HepG2 (cell line): ENCODE results near the gene NLRP11. TPM values are rescaled to one million over a fixed set of nuclear protein-coding genes. Genes with fewer than 3 reads are reported as not detected.

Experiments
- ATAC-seq: fragments of 200-7000 bp; cut with Tn5 transposase; 3 replicates; pipeline ENCODE4 v1.9.1; 2020; ENCODE audit warnings: mild to moderate bottlenecking, moderate library complexity
- BruUV-seq: library from RNA; stranded (reverse); fragments of 400-500 nt; replicated peaks from 2 replicates; lab custom pipeline; 2021; lab: Mats Ljungman, UMichigan
- CTCF ChIA-PET: fragments of 300-600 bp; formaldehyde crosslinking; extraction: SDS; loops from one replicate; lab custom pipeline; 2021; ENCODE audit warnings: low total read pairs, inconsistent platforms, low intra/inter-chr PET ratio; lab: Yijun Ruan, JAX
- POLR2A ChIA-PET: fragments of 350-600 bp; sonication (Branson Sonifier 250); formaldehyde crosslinking; loops from one replicate; lab custom pipeline; 2020; ENCODE audit warnings: antibody characterized with exemption, inconsistent platforms; lab: Yijun Ruan, JAX
- DNase-seq: peaks from one replicate; pipeline ENCODE4 v3.0.0-alpha.2; 2015; ENCODE audit warnings: low spot score
- FAIRE-seq: peaks from 3 replicates; lab custom pipeline; 2011; peaks lifted over from hg19 to GRCh38; lab: Jason Lieb, UNC
- H2AFZ ChIP-seq: one replicate; pipeline ENCODE4 v1.6.1; 2011; ENCODE audit warnings: low read length, inconsistent platforms
- H3K27ac ChIP-seq: fragments of 300-600 bp; 3 replicates; pipeline ENCODE4 v1.8.0; 2011; ENCODE audit warnings: mixed run types, mild to moderate bottlenecking, mixed read lengths, low read length, inconsistent platforms; ENCODE audit not compliant: insufficient read depth; ENCODE audit errors: extremely low read length
- H3K27me3 ChIP-seq, 2 experiments: fragments of 200-600 bp in 1 of 2; 2 replicates in 1 of 2; 3 replicates in 1 of 2; pipeline versions ENCODE4 v1.6.0 to v1.8.0; 2011; ENCODE audit warnings: low read length in 2 of 2, mild to moderate bottlenecking in 2 of 2, moderate library complexity in 2 of 2, inconsistent platforms in 1 of 2; ENCODE audit not compliant: insufficient read depth in 2 of 2, control insufficient read depth in 1 of 2
- H3K36me3 ChIP-seq, 2 experiments: fragments of 200-600 bp in 1 of 2; replicated peaks in 1 of 2; 2 replicates in 1 of 2; 3 replicates in 1 of 2; pipeline versions ENCODE4 v1.5.1 to v1.8.0; 2011; ENCODE audit warnings: low read length in 2 of 2, inconsistent platforms in 1 of 2; ENCODE audit not compliant: insufficient read depth in 2 of 2, control insufficient read depth in 1 of 2
- H3K4me1 ChIP-seq: 2 replicates; pipeline ENCODE4 v1.5.1; 2012; ENCODE audit warnings: low read length, inconsistent platforms; ENCODE audit not compliant: insufficient read depth
- H3K4me2 ChIP-seq: 2 replicates; pipeline ENCODE4 v1.6.0; 2011; ENCODE audit warnings: low read depth, low read length, inconsistent platforms
- H3K4me3 ChIP-seq, 3 experiments: fragments of 200-600 bp in 1 of 3; sonication (generic), shearing (Covaris generic) in 1 of 3; replicated peaks in 1 of 3; 2 replicates each; pipeline ENCODE4 v1.5.1; 2011 to 2016; ENCODE audit warnings: low read length in 3 of 3, inconsistent platforms in 2 of 3, low read depth in 2 of 3, mild to moderate bottlenecking in 2 of 3, control low read depth in 1 of 3, mixed read lengths in 1 of 3; ENCODE audit not compliant: insufficient read depth in 1 of 3
- H3K79me2 ChIP-seq: one replicate; pipeline ENCODE4 v1.6.1; 2011; ENCODE audit warnings: low read length, inconsistent platforms; ENCODE audit not compliant: insufficient read depth
- H3K9ac ChIP-seq: 2 replicates; pipeline ENCODE4 v1.6.0; 2011; ENCODE audit warnings: mild to moderate bottlenecking, low read depth, low read length, inconsistent platforms; ENCODE audit not compliant: insufficient read depth
- H3K9me3 ChIP-seq: 2 replicates; pipeline ENCODE4 v1.5.1; 2012; ENCODE audit warnings: mild to moderate bottlenecking, low read length
- H4K20me1 ChIP-seq: 2 replicates; pipeline ENCODE4 v1.6.0; 2011; ENCODE audit warnings: inconsistent platforms, mild to moderate bottlenecking, low read length, moderate library complexity; ENCODE audit not compliant: insufficient read depth
- ADNP ChIP-seq: sonication (generic); formaldehyde crosslinking; IDR thresholded peaks from 2 replicates; pipeline ENCODE4 v1.4.0; 2020; ENCODE audit warnings: missing genetic modification reagents
- MED1 ChIP-seq: sonication (generic); formaldehyde crosslinking; IDR thresholded peaks from 2 replicates; pipeline ENCODE4 v1.4.0; 2020; ENCODE audit warnings: missing genetic modification reagents
- MED8 ChIP-seq: sonication (generic); formaldehyde crosslinking; IDR thresholded peaks from 2 replicates; pipeline ENCODE4 v1.8.1; 2023; ENCODE audit warnings: mild to moderate bottlenecking, missing genetic modification reagents; ENCODE audit not compliant: insufficient replicate concordance
- MTF2 ChIP-seq: sonication (generic); formaldehyde crosslinking; IDR thresholded peaks from 2 replicates; pipeline ENCODE4 v1.5.0; 2020; ENCODE audit warnings: missing genetic modification reagents, borderline replicate concordance
- SETDB1 ChIP-seq: sonication (generic); formaldehyde crosslinking; IDR thresholded peaks from 2 replicates; pipeline ENCODE4 v1.5.1; 2020; ENCODE audit warnings: missing genetic modification reagents, mild to moderate bottlenecking, borderline replicate concordance
- SMARCC2 ChIP-seq: fragments of 450-650 bp; IDR thresholded peaks from 2 replicates; pipeline ENCODE4 v1.6.1; 2017; ENCODE audit warnings: antibody characterized with exemption, mild to moderate bottlenecking
- SNAI1 ChIP-seq: sonication (generic); formaldehyde crosslinking; IDR thresholded peaks from 2 replicates; pipeline ENCODE4 v1.5.0; 2020; ENCODE audit warnings: mild to moderate bottlenecking, missing genetic modification reagents, borderline replicate concordance
- ZNF10 ChIP-seq: sonication (generic); formaldehyde crosslinking; IDR thresholded peaks from 2 replicates; pipeline ENCODE4 v1.4.0; 2020; ENCODE audit warnings: mild to moderate bottlenecking, low read depth, missing genetic modification reagents, borderline replicate concordance
- ZNF431 ChIP-seq: sonication (generic); formaldehyde crosslinking; IDR thresholded peaks from 2 replicates; pipeline ENCODE4 v1.9.0; 2022; ENCODE audit warnings: missing genetic modification reagents, low read depth, mild to moderate bottlenecking, borderline replicate concordance
- WGBS: methylation state at CpG from one replicate; pipeline ENCODE4 v1.1.6; 2017; ENCODE audit warnings: low lambda C conversion rate; 5-methylcytosine and 5-hydroxymethylcytosine counted together
- in situ Hi-C: cut with HindIII; loops from 2 replicates; pipeline ENCODE4 v1.10.0; 2017; ENCODE audit warnings: low pct_unique_long_range_greater_than_20kb; ENCODE audit not compliant: extremely low pct_ligation_motif_present
- intact Hi-C: fragments of 100-400 bp; cut with micrococcal nuclease; formaldehyde crosslinking; loops from one replicate; pipeline ENCODE4 v1.10.0; 2022; ENCODE audit not compliant: unreplicated experiment
- polyA plus RNA-seq, 8 experiments: library from polyadenylated mRNA; depleted of rRNA in 3 of 8; stranded (reverse) in 7 of 8; unstranded in 1 of 8; fragments of >200 nt; fragmentation: Illumina TruSeq in 4 of 8; extraction: Trizol in 4 of 8; gene quantifications; 2 replicates each; pipeline versions ENCODE4 v1.2.1 to v1.2.3, GENCODE V29; 2011 to 2016; ENCODE audit warnings: low read depth in 4 of 8, missing spikeins in 1 of 8, mixed read lengths in 1 of 8; ENCODE audit not compliant: insufficient read depth in 1 of 8
- total RNA-seq, 5 experiments: library from RNA; depleted of rRNA; stranded (reverse); fragments of >200 nt; fragmentation: Illumina TruSeq; extraction: Trizol; gene quantifications; 2 replicates each; pipeline ENCODE4 v1.2.3, GENCODE V29; 2016; ENCODE audit warnings: low read depth in 1 of 5
- TF ChIP-seq, protein P1 (sequence below): sonication (generic); formaldehyde crosslinking; IDR thresholded peaks from 2 replicates; pipeline ENCODE4 v1.8.1; 2023; ENCODE audit warnings: mild to moderate bottlenecking, inconsistent platforms, moderate library complexity, missing genetic modification reagents, borderline replicate concordance
- TF ChIP-seq, protein P2 (sequence below): sonication (generic); formaldehyde crosslinking; IDR thresholded peaks from 2 replicates; pipeline ENCODE4 v1.9.0; 2022; ENCODE audit warnings: missing genetic modification reagents, mild to moderate bottlenecking, borderline replicate concordance
- TF ChIP-seq, protein P3 (sequence below): sonication (generic); formaldehyde crosslinking; IDR thresholded peaks from 2 replicates; pipeline ENCODE4 v1.4.0; 2020; ENCODE audit warnings: low read depth, mild to moderate bottlenecking, missing genetic modification reagents

NLRP11 gene
- total and polyA plus RNA-seq, 2 of the 13 experiments (the other 11 are each of a cell fraction or from before 2014, with no cell fraction given): 0.02 TPM; not detected in 1

DNA sequence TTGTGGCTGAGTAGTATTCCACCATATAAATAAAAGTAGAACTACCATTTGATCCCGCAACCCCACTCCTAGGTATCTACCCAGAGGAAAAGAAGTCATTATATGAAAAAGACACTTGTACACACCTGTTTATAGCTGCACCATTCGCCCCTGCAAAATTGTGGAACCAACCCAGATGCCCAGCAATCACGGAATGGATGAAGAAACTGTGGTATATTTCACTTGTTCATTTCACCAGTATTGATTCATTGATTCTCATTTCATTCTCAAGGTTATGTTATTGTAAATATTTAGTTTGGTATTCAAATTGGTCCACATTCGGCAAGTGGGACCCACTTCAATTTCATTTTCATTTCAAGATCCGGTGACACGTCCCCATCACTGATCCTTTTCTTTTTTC, 81.1 kb downstream of the NLRP11 start (continued):
- no peak for TF ChIP-seq ZNF10
- TF ChIP-seq, protein P1, sequence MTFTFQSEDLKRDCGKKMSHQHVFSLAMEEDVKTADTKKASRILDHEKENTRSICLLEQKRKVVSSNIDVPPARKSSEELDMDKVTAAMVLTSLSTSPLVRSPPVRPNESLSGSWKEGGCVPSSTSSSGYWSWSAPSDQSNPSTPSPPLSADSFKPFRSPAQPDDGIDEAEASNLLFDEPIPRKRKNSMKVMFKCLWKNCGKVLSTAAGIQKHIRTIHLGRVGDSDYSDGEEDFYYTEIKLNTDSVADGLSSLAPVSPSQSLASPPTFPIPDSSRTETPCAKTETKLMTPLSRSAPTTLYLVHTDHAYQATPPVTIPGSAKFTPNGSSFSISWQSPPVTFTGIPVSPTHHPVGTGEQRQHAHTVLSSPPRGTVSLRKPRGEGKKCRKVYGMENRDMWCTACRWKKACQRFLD: no peak
- no peak for TF ChIP-seq SETDB1 (CRISPR knock-in tag)
- no peak for TF ChIP-seq MTF2
- TF ChIP-seq, protein P2, sequence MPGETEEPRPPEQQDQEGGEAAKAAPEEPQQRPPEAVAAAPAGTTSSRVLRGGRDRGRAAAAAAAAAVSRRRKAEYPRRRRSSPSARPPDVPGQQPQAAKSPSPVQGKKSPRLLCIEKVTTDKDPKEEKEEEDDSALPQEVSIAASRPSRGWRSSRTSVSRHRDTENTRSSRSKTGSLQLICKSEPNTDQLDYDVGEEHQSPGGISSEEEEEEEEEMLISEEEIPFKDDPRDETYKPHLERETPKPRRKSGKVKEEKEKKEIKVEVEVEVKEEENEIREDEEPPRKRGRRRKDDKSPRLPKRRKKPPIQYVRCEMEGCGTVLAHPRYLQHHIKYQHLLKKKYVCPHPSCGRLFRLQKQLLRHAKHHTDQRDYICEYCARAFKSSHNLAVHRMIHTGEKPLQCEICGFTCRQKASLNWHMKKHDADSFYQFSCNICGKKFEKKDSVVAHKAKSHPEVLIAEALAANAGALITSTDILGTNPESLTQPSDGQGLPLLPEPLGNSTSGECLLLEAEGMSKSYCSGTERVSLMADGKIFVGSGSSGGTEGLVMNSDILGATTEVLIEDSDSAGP (CRISPR knock-in tag): no peak
- no peak for TF ChIP-seq ADNP (CRISPR knock-in tag)
- TF ChIP-seq SMARCC2: no peak
- TF ChIP-seq, protein P3, sequence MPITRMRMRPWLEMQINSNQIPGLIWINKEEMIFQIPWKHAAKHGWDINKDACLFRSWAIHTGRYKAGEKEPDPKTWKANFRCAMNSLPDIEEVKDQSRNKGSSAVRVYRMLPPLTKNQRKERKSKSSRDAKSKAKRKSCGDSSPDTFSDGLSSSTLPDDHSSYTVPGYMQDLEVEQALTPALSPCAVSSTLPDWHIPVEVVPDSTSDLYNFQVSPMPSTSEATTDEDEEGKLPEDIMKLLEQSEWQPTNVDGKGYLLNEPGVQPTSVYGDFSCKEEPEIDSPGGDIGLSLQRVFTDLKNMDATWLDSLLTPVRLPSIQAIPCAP: no peak
- no peak for TF ChIP-seq SNAI1 (CRISPR knock-in tag)

DNA sequence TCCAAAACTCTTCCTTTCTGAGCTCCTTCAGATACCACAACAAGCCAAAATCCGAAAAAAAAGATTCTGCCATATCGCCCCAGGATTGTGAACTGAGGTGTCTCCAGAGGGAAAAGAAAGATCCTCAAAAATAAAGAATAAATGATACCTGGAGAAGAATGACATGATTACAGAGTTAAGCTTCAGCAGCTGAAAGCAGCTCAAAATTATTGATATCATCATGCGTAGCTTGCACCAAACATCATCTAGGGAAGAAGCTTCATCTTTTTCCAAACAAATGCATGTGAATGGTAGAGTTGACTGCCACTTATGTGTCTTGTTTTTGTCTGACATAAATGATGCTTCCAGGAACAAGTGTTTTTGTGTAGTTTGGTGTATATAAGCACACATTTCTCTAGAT, 93.5 kb downstream of the NLRP11 start, which contains the start of gene NLRP9:
Gene NLRP9, minus strand, starts transcription at position 101 of the 400 bp plus-strand sequence. Its CDS starts 28 bp downstream, at position 73.
- no peak for FAIRE-seq
- ChIA-PET CTCF (no interaction called here), POLR2A (no interaction called here)
- Histone ChIP-seq H3K36me3 (no peaks in the 10 kb centered on the region), H3K4me1 (no peaks in the 10 kb centered on the region), H3K79me2 (no peaks in the 10 kb centered on the region), H3K4me3 (no peak within 1 kb of the TSS), H3K27me3 (peaks cover 0 to 4% of the 10 kb centered on the region in 2 experiments; a peak in 2 of 5 replicates), H2AFZ (no peak within 1 kb of the TSS), H3K27ac (no peak within 1 kb of the TSS), H3K9me3 (no peaks in the 10 kb centered on the region), H3K9ac (no peak within 1 kb of the TSS), H3K4me2 (no peak within 1 kb of the TSS), H4K20me1 (no peaks in the 10 kb centered on the region)
- no TSS peak for BruUV-seq
- WGBS: 31% methylated on average over 3 of the region's 3 CpGs
- DNase-seq: no peak
- in situ Hi-C loops (no loop called here), intact Hi-C loops (no loop called here)
- no peak for ATAC-seq
- TF ChIP-seq MED1 (no peak), ZNF431 (no peak), MED8 (CRISPR knock-in tag) (no peak)
